OCI-LY3 (cell line): Measurements from ENCODE around the gene GRWD1.
A peak's percentile ranks its signal among the peaks of the same experiment; 100 is the strongest.

ENCODE experiments used
- H2AFZ ChIP-seq: fragments of 200-600, 300-600 bp; shearing (Covaris generic); 2 replicates; pipeline ENCODE4 v1.6.0; 2014; ENCODE audit warnings: antibody characterized with exemption, low read depth, low read length
- H3K27ac ChIP-seq: fragments of 200-600, 300-600 bp; sonication (generic); 2 replicates; pipeline ENCODE4 v1.5.1; 2014; ENCODE audit warnings: mild to moderate bottlenecking, low read length, moderate library complexity, mixed read lengths
- H3K27me3 ChIP-seq: fragments of 200-600, 300-600 bp; sonication (generic); 2 replicates; pipeline ENCODE4 v1.6.1; 2014; ENCODE audit warnings: low read depth, low read length, mixed read lengths
- H3K36me3 ChIP-seq: fragments of 200-600, 300-600 bp; sonication (generic); replicated peaks from 2 replicates; pipeline ENCODE3; 2014; ENCODE audit warnings: low read depth, low read length, mixed read lengths
- H3K4me1 ChIP-seq: fragments of 300-600, 200-600 bp; sonication (generic); 2 replicates; pipeline ENCODE4 v1.6.1; 2014; ENCODE audit warnings: low read length, mixed read lengths
- H3K4me2 ChIP-seq: fragments of 200-600, 300-600 bp; sonication (generic); 2 replicates; pipeline ENCODE4 v1.6.1; 2014; ENCODE audit warnings: low read length, mixed read lengths
- H3K4me3 ChIP-seq: fragments of 300-600, 200-600 bp; sonication (generic); 2 replicates; pipeline ENCODE4 v1.5.1; 2014; ENCODE audit warnings: antibody characterized with exemption, mild to moderate bottlenecking, low read length, moderate library complexity
- H3K79me2 ChIP-seq: fragments of 300-600, 200-600 bp; shearing (Covaris generic); 2 replicates; pipeline ENCODE4 v1.6.1; 2014; ENCODE audit warnings: mild to moderate bottlenecking, low read length, mixed read lengths
- H3K9ac ChIP-seq: fragments of 300-600, 200-600 bp; shearing (Covaris generic); 2 replicates; pipeline ENCODE4 v1.6.0; 2014; ENCODE audit warnings: mild to moderate bottlenecking, low read length, moderate library complexity
- H3K9me3 ChIP-seq: fragments of 200-600, 300-600 bp; shearing (Covaris generic); 2 replicates; pipeline ENCODE4 v1.6.1; 2014; ENCODE audit warnings: low read length, mixed read lengths; ENCODE audit not compliant: insufficient read depth
- H4K20me1 ChIP-seq: fragments of 200-600, 300-600 bp; sonication (generic); 2 replicates; pipeline ENCODE4 v1.6.1; 2016; ENCODE audit warnings: low read length, mixed read lengths; ENCODE audit not compliant: insufficient read depth
- CTCF ChIP-seq: fragments of 200-600, 300-600 bp; sonication (generic); IDR thresholded peaks from 2 replicates; pipeline ENCODE4 v1.5.1; 2014; ENCODE audit warnings: antibody characterized with exemption, low read length, low read depth
- EZH2phosphoT487 ChIP-seq: fragments of 200-600 bp; shearing (Covaris generic); IDR thresholded peaks from 2 replicates; pipeline ENCODE4 v1.6.1; 2018; ENCODE audit warnings: antibody characterized with exemption, mixed run types, low read depth

The GRWD1 gene

GRCh38 chr19:48499316-48500090, 53.7 kb downstream of the GRWD1 start:
- peaks cover 30% of the 10 kb centered on the region for H3K4me1 ChIP-seq
- peaks cover 4% of the 10 kb centered on the region; the same call in 1 of the 2 replicates for H3K27me3 ChIP-seq
- H3K9ac ChIP-seq = no peak overlapping the region
- H2AFZ ChIP-seq = no peak overlapping the region
- no peaks in the 10 kb centered on the region for H3K9me3 ChIP-seq
- H3K79me2 ChIP-seq = no peaks in the 10 kb centered on the region
- H4K20me1 ChIP-seq = no peaks in the 10 kb centered on the region
- no peak overlapping the region for H3K4me2 ChIP-seq
- H3K4me3 ChIP-seq = no peak overlapping the region
- no peaks in the 10 kb centered on the region for H3K36me3 ChIP-seq
- TF ChIP-seq EZH2phosphoT487 (no peak), CTCF (no peak)
- no peak overlapping the region for H3K27ac ChIP-seq

- Histone ChIP-seq H3K4me2 (peak overlapping the region; percentile 92), H3K9ac (no peak overlapping the region; the same call in 1 of the 2 replicates), H3K4me1 (peaks cover 30% of the 10 kb centered on the region), H3K36me3 (no peaks in the 10 kb centered on the region), H3K27ac (no peak overlapping the region), H3K9me3 (no peaks in the 10 kb centered on the region), H4K20me1 (no peaks in the 10 kb centered on the region), H2AFZ (no peak overlapping the region), H3K27me3 (no peaks in the 10 kb centered on the region), H3K4me3 (peak overlapping the region; percentile 74), H3K79me2 (no peaks in the 10 kb centered on the region)
- TF ChIP-seq EZH2phosphoT487 = no peak
- no peak for TF ChIP-seq CTCF
Measured at GRCh38 chr19:48500830-48501493, 55.2 kb downstream of the GRWD1 start.

GRCh38 chr19:48501494-48502349, 55.9 kb downstream of the GRWD1 start:
- H4K20me1 ChIP-seq = no peaks in the 10 kb centered on the region
- no peaks in the 10 kb centered on the region for H3K36me3 ChIP-seq
- H3K9ac ChIP-seq = peak overlapping the region; percentile 45; the same call in 1 of the 2 replicates
- H2AFZ ChIP-seq = peak overlapping the region; percentile 82; the same call in 1 of the 2 replicates
- peak overlapping the region; percentile 92 for H3K4me2 ChIP-seq
- no peaks in the 10 kb centered on the region for H3K9me3 ChIP-seq
- H3K4me3 ChIP-seq = peak overlapping the region; percentile 74
- no peak for TF ChIP-seq CTCF
- TF ChIP-seq EZH2phosphoT487 = no peak
- H3K27me3 ChIP-seq = no peaks in the 10 kb centered on the region
- H3K4me1 ChIP-seq = peaks cover 27% of the 10 kb centered on the region
- no peak overlapping the region for H3K27ac ChIP-seq
- no peaks in the 10 kb centered on the region for H3K79me2 ChIP-seq
